RPMI7951 (cell line): ENCODE measurements around the gene MAP2K1. TPM values are rescaled to one million over a fixed set of nuclear protein-coding genes. Genes with fewer than 3 reads are reported as not detected.
A peak's percentile ranks its signal among the peaks of the same experiment; 100 is the strongest.

Experiments
- DNase-seq: peaks from one replicate; pipeline ENCODE4 v3.0.0-alpha.2; 2012; ENCODE audit warnings: low read depth
- total RNA-seq: library from RNA; depleted of rRNA; stranded (reverse); fragments of >200 nt; shearing (Covaris generic); gene quantifications from 2 replicates; pipeline ENCODE4 v1.2.3, GENCODE V29; 2014; rRNA removed

Gene MAP2K1
- total RNA-seq, 1 experiment from 2014 or later, result 73.4 TPM

- no peak for DNase-seq
Measured at GRCh38 chr15:66503780-66504562, 117.3 kb downstream of the MAP2K1 start.

GRCh38 chr15:66504563-66505429, 118.1 kb downstream of the MAP2K1 start, which contains the start of the genes RPL4 and ZWILCH:
Gene RPL4, minus strand, starts transcription at chr15:66504855. Its CDS starts 65 bp downstream, at chr15:66504790.
Gene ZWILCH, plus strand, starts transcription at chr15:66505326. Its CDS starts 13 bp downstream, at chr15:66505339.
- DNase-seq, result peak; percentile 92

GRCh38 chr15:66505430-66505811, 118.7 kb downstream of the MAP2K1 start:
- DNase-seq, result no peak

- DNase-seq, result no peak
Measured at GRCh38 chr15:66505818-66506217, 119.1 kb downstream of the MAP2K1 start.

- no peak for DNase-seq
Measured at GRCh38 chr15:66508293-66508883, 121.7 kb downstream of the MAP2K1 start.

GRCh38 chr15:66514586-66514985, 127.9 kb downstream of the MAP2K1 start:
- DNase-seq, result no peak

GRCh38 chr15:66515901-66516322, 129.2 kb downstream of the MAP2K1 start:
- peak; percentile 59 for DNase-seq

GRCh38 chr15:66523926-66524325, 137.2 kb downstream of the MAP2K1 start:
- no peak for DNase-seq

GRCh38 chr15:66524838-66525237, 138.1 kb downstream of the MAP2K1 start:
- DNase-seq, result no peak

GRCh38 chr15:66535056-66535455, 148.3 kb downstream of the MAP2K1 start:
- no peak for DNase-seq

Other genes starting within 250 kb of the MAP2K1 start
- not detected in 2 replicates for gene MEGF11, start 133.2 kb upstream of the MAP2K1 start, total RNA-seq
- 10.5 and 18.7 TPM in 2 replicates for gene DIS3L, start 93.3 kb upstream of the MAP2K1 start, total RNA-seq
- gene TIPIN, start 30.2 kb upstream of the MAP2K1 start, total RNA-seq, result 19.2 and 21.4 TPM in 2 replicates
- gene SNAPC5, start 110.8 kb downstream of the MAP2K1 start, total RNA-seq, result 25.4 and 28.4 TPM in 2 replicates
- gene RPL4, start 117.9 kb downstream of the MAP2K1 start, total RNA-seq, result 5,469 and 6,147 TPM in 2 replicates
- gene ZWILCH, start 118.4 kb downstream of the MAP2K1 start, total RNA-seq, result 73.1 and 87.0 TPM in 2 replicates
- gene LCTL, start 179.1 kb downstream of the MAP2K1 start, total RNA-seq, result 2.2 and 2.8 TPM in 2 replicates